ENCODE results near the gene PCBD2. TPM values are rescaled to one million over a fixed set of nuclear protein-coding genes. Genes with fewer than 3 reads are reported as not detected.
"Not testable (repeated sequence)": the region's sequence is repeated elsewhere in the genome, so short reads cannot be mapped to it uniquely, and the experiment has no call there.

PCBD2 gene
- polyA plus RNA-seq, 3 donors, result 9.0 to 12.6 (median 9.0) TPM

DNA sequence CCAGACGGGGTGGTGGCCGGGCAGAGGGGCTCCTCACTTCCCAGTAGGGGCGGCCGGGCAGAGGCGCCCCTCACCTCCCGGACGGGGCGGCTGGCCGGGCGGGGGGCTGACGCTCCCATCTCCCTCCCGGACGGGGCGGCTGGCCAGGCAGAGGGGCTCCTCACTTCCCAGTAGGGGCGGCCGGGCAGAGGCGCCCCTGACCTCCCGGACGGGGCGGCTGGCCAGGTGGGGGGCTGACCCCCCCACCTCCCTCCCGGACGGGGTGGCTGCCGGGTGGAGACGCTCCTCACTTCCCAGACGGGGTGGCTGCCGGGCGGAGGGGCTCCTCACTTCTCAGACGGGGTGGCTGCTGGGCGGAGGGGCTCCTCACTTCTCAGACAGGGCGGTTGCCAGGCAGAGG, 23.2 kb upstream of the PCBD2 start:
- not testable (repeated sequence) for DNase-seq, H3K27ac Mint-ChIP-seq

DNA sequence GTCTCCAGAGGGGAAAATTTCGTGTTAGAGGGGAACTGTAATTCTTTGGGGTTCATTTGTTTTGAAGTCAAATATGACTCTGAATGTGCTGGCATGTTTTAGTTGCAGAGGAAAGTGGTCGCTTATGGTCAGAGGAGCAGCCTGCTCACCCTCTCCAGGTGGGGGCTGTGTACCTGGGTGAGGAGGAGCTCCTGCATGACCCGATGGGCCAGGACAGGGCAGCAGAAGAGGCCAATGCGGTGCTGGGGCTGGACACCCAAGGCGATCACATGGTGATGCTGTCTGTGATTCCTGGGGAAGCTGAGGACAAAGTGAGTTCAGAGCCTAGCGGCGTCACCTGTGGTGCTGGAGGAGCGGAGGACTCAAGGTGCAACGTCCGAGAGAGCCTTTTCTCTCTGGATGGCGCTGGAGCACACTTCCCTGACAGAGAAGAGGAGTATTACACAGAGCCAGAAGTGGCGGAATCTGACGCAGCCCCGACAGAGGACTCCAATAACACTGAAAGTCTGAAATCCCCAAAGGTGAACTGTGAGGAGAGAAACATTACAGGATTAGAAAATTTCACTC, 17.3 kb upstream of the PCBD2 start:
- H3K79me2 ChIP-seq (ENCODE audit: insufficient read depth, low read length), result peaks cover 26% of the 10 kb centered on the region
- no peaks in the 10 kb centered on the region for H3K4me1 Mint-ChIP-seq
- H3K36me3 ChIP-seq (replicated peaks in 1 of 2; ENCODE audit: control insufficient read depth in 1 of 2, insufficient read depth in 2 of 2, low read length in 2 of 2), result peaks cover 26 to 59% of the 10 kb centered on the region in 2 donors
- no peak overlapping the region for H3K4me3 ChIP-seq (replicated peaks in 1 of 3; ENCODE audit: low read depth in 2 of 3, low read length in 3 of 3)
- no peaks in the 10 kb centered on the region for H3K9me3 ChIP-seq (replicated peaks in 1 of 2; ENCODE audit: control insufficient read depth in 1 of 2, insufficient read depth in 1 of 2, low read length in 2 of 2)
- H3K27me3 Mint-ChIP-seq (ENCODE audit: low read depth in 3 of 3), result no peaks in the 10 kb centered on the region
- H3K4me3 Mint-ChIP-seq, result no peak overlapping the region
- peak overlapping the region in 3 of 7 donors; percentile 2 to 12 (median 7) for H3K27ac Mint-ChIP-seq
- DNase-seq, result no peak
- no peak overlapping the region for H3K4me2 ChIP-seq (replicated peaks; ENCODE audit: extremely low read depth, low read length, poor library complexity, severe bottlenecking)
- WGBS (ENCODE audit: insufficient coverage), result 98% methylated on average over 12 of the region's 14 CpGs
- no peak overlapping the region for H2AFZ ChIP-seq (ENCODE audit: insufficient read depth, low read depth, low read length, poor library complexity, severe bottlenecking)
- peaks cover 34 to 37% of the 10 kb centered on the region in 2 donors for H3K36me3 Mint-ChIP-seq
- H3K27me3 ChIP-seq (ENCODE audit: control insufficient read depth in 2 of 2, insufficient read depth in 2 of 2, low read length in 2 of 2), result no peaks in the 10 kb centered on the region
- peaks cover 48% of the 10 kb centered on the region for H4K20me1 ChIP-seq (ENCODE audit: insufficient read depth, low read length)
- intact Hi-C loops (cut with micrococcal nuclease), result no loop called here
- no peak overlapping the region for H3K27ac ChIP-seq (ENCODE audit: low read depth in 1 of 2, low read length in 2 of 2)
- H3K9ac ChIP-seq (ENCODE audit: insufficient read depth, low read length, poor library complexity, severe bottlenecking), result no peak overlapping the region
- H3K4me1 ChIP-seq (ENCODE audit: control insufficient read depth in 1 of 2, insufficient read depth in 2 of 2, low read length in 2 of 2), result no peaks in the 10 kb centered on the region
- TF ChIP-seq, protein P1, sequence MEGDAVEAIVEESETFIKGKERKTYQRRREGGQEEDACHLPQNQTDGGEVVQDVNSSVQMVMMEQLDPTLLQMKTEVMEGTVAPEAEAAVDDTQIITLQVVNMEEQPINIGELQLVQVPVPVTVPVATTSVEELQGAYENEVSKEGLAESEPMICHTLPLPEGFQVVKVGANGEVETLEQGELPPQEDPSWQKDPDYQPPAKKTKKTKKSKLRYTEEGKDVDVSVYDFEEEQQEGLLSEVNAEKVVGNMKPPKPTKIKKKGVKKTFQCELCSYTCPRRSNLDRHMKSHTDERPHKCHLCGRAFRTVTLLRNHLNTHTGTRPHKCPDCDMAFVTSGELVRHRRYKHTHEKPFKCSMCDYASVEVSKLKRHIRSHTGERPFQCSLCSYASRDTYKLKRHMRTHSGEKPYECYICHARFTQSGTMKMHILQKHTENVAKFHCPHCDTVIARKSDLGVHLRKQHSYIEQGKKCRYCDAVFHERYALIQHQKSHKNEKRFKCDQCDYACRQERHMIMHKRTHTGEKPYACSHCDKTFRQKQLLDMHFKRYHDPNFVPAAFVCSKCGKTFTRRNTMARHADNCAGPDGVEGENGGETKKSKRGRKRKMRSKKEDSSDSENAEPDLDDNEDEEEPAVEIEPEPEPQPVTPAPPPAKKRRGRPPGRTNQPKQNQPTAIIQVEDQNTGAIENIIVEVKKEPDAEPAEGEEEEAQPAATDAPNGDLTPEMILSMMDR (IDR thresholded peaks at IDR 0.05), result no peak
- H3K9me3 Mint-ChIP-seq, result peaks cover 0 to 7% (median 0%) of the 10 kb centered on the region in 7 donors

More for the DNA sequence above, 23.2 kb upstream of the PCBD2 start:
- H3K27ac ChIP-seq (ENCODE audit: low read depth in 1 of 2, low read length in 2 of 2); intact Hi-C loops (cut with micrococcal nuclease); H3K27me3 Mint-ChIP-seq (ENCODE audit: low read depth in 3 of 3); H3K4me3 ChIP-seq (replicated peaks in 1 of 3; ENCODE audit: low read depth in 2 of 3, low read length in 3 of 3); H2AFZ ChIP-seq (ENCODE audit: insufficient read depth, low read depth, low read length, poor library complexity, severe bottlenecking); H3K4me1 ChIP-seq (ENCODE audit: control insufficient read depth in 1 of 2, insufficient read depth in 2 of 2, low read length in 2 of 2); H3K4me1 Mint-ChIP-seq; H3K9me3 ChIP-seq (replicated peaks in 1 of 2; ENCODE audit: control insufficient read depth in 1 of 2, insufficient read depth in 1 of 2, low read length in 2 of 2); H3K9me3 Mint-ChIP-seq; H3K27me3 ChIP-seq (ENCODE audit: control insufficient read depth in 2 of 2, insufficient read depth in 2 of 2, low read length in 2 of 2); H3K4me3 Mint-ChIP-seq; H3K9ac ChIP-seq (ENCODE audit: insufficient read depth, low read length, poor library complexity, severe bottlenecking); H3K4me2 ChIP-seq (replicated peaks; ENCODE audit: extremely low read depth, low read length, poor library complexity, severe bottlenecking): not testable (repeated sequence)
- 100% methylated on average over 7 of the region's 30 CpGs for WGBS (ENCODE audit: insufficient coverage)
- H3K36me3 ChIP-seq (replicated peaks in 1 of 2; ENCODE audit: control insufficient read depth in 1 of 2, insufficient read depth in 2 of 2, low read length in 2 of 2), result peaks cover 0 to 23% of the 10 kb centered on the region in 2 donors
- H4K20me1 ChIP-seq (ENCODE audit: insufficient read depth, low read length), result peaks cover 45% of the 10 kb centered on the region
- H3K36me3 Mint-ChIP-seq, result peaks cover 17 to 28% of the 10 kb centered on the region in 2 donors
- H3K79me2 ChIP-seq (ENCODE audit: insufficient read depth, low read length), result peaks cover 59% of the 10 kb centered on the region

Measured in CD14-positive monocyte (primary cell).